ENCODE data around the gene HIVEP1.

- TF ChIP-seq POLR2A (IDR thresholded peaks at IDR 0.05) (no peak), CTCF (IDR thresholded peaks at IDR 0.05) (no peak), EP300 (IDR thresholded peaks at IDR 0.05) (no peak)
These were observed 5.8 kb downstream of the HIVEP1 start for GRCh38 chr6:12017876-12018401.
